Esophagus (tissue), 2 donors: ENCODE results near the gene TNFRSF8. TPM values are rescaled to one million over a fixed set of nuclear protein-coding genes. Genes with fewer than 3 reads are reported as not detected.

Source experiments
- H3K27ac ChIP-seq, 2 donors: one replicate each; pipeline ENCODE4 v1.5.1; 2013; ENCODE audit warnings: low read depth in 2 of 2, mild to moderate bottlenecking in 2 of 2, inconsistent platforms in 1 of 2, low read length in 1 of 2, moderate library complexity in 1 of 2
- H3K27me3 ChIP-seq, 2 donors: one replicate each; pipeline ENCODE4 v1.6.1; 2013; ENCODE audit warnings: low read length in 2 of 2, control low read depth in 1 of 2, mild to moderate bottlenecking in 1 of 2; ENCODE audit not compliant: insufficient read depth in 2 of 2, control insufficient read depth in 1 of 2
- H3K36me3 ChIP-seq, 2 donors: one replicate each; pipeline ENCODE4 v1.6.1; 2013; ENCODE audit warnings: low read length in 1 of 2; ENCODE audit not compliant: control insufficient read depth in 2 of 2, insufficient read depth in 2 of 2
- H3K4me1 ChIP-seq, 2 donors: one replicate each; pipeline ENCODE4 v1.6.1; 2013; ENCODE audit warnings: low read length in 1 of 2; ENCODE audit not compliant: control insufficient read depth in 2 of 2, insufficient read depth in 2 of 2
- H3K4me3 ChIP-seq, 2 donors: one replicate each; pipeline ENCODE4 v1.5.1; 2013; ENCODE audit warnings: low read length in 2 of 2, mild to moderate bottlenecking in 2 of 2, low read depth in 1 of 2, moderate library complexity in 1 of 2
- H3K9me3 ChIP-seq, 2 donors: one replicate each; pipeline ENCODE4 v1.6.1; 2013; ENCODE audit warnings: mild to moderate bottlenecking in 2 of 2, low read depth in 1 of 2, low read length in 1 of 2, moderate library complexity in 1 of 2; ENCODE audit not compliant: control insufficient read depth in 2 of 2, insufficient read depth in 1 of 2
- WGBS, 2 donors: extraction: QIAGEN DNeasy Blood & Tissue Kit; methylation state at CpG; one replicate each; pipeline ENCODE4 v1.1.7; 2013; 5-methylcytosine and 5-hydroxymethylcytosine counted together
- polyA plus RNA-seq, 2 donors: library from polyadenylated mRNA; stranded (reverse); fragments of 200-250 nt; gene quantifications; one replicate each; pipeline ENCODE4 v1.2.3, GENCODE V29; 2013
- donor health status: healthy with polysubstance abuse.
- donor health status: Bipolar disorder and iron deficiency.

The TNFRSF8 gene
- polyA plus RNA-seq, 2 donors, result 0.14 TPM

DNA sequence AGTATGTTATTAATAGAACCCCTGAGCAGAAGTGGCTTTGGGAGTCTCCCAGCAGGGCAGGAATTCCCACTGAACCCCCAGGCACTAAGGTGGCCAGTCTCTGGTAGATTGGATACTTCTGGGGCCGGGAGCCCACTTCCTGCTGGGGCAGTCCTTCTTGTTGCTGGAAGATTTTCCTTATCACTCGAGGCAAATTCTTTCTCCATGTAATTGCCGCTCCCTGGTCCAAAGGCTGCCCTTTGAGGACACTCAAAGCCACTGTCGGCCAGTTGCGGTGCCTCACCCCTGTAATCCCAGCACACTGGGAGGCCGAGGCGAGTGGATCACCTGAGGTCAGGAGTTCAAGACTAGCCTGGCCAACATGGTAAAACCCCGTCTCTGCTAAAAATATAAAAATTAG, 81.1 kb downstream of the TNFRSF8 start:
- whole genome bisulfite sequencing, 2 donors, result 74 to 78% methylated on average over 8 of the region's 8 CpGs
- Histone ChIP-seq H3K4me1 (peaks cover 2 to 13% of the 10 kb centered on the region in 2 donors), H3K4me3 (no peak overlapping the region), H3K27ac (no peak overlapping the region), H3K27me3 (no peaks in the 10 kb centered on the region), H3K36me3 (no peaks in the 10 kb centered on the region), H3K9me3 (no peaks in the 10 kb centered on the region)

DNA sequence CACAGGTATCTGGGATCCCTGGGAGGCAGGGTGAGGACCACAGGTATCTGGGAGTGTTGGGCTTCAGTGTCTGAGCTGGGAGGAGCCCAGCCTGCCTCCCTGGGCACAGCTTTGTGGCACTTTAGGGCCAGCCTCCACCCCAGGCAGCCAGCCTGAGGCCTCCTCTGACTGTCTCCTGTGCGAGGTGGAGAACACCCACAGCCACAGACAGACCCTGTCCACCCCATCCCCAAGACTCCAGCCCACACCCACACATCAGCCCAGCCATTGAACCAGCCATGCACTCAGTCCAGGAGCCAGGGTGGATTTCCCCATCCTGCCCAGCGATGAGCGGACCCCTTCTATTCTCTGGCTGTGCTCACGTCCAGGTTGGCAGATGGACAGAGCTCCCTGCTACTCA, 81.9 kb downstream of the TNFRSF8 start:
- peaks cover 2 to 13% of the 10 kb centered on the region in 2 donors for H3K4me1 ChIP-seq
- WGBS, 2 donors, result 95 to 98% methylated on average over 4 of the region's 4 CpGs
- no peak overlapping the region for H3K27ac ChIP-seq

DNA sequence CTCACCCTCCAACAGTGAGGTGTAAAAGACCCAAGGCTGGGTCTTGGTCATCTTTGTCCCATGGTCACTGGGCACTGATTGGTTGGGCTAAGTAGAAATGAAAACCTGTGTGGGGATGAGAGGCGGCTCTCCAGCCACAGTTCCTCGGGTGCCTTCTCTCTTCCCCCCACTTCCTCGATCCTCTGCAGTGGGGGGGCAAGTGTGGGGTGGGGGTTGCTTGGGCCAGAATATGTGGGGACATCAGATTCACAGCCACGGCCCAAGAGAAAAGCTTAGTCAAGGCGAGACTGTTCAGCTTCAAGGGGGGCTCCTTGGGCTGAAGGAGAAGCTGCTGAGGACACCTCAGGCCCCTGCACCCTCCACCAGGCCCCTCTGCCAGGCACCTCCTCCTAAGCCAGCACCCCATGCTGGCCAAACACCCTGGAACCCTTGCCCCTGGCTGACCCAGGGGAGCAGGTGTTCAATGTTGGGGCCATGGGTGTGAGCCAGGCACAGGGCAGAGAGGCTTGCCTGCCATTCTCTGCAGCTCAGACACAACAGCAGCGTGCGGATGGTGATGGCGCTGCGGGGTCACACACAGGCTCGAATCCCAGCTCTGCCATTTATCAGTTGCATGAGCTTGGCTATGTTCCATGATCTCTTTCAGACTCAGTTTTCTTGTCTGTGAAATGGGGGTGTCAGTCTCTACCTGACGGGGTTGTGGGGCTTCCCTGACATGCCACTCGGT, 82.7 kb downstream of the TNFRSF8 start:
- Histone ChIP-seq H3K4me3 (no peak overlapping the region), H3K27ac (no peak overlapping the region), H3K27me3 (no peaks in the 10 kb centered on the region), H3K4me1 (peaks cover 2 to 13% of the 10 kb centered on the region in 2 donors), H3K36me3 (no peaks in the 10 kb centered on the region), H3K9me3 (peaks cover 0 to 4% of the 10 kb centered on the region in 2 donors)
- WGBS, 2 donors, result 88 to 92% methylated on average over 12 of the region's 12 CpGs

More for the DNA sequence above, 81.9 kb downstream of the TNFRSF8 start:
- no peak overlapping the region for H3K4me3 ChIP-seq
- H3K36me3 ChIP-seq, result no peaks in the 10 kb centered on the region
- H3K27me3 ChIP-seq, result no peaks in the 10 kb centered on the region
- peaks cover 0 to 4% of the 10 kb centered on the region in 2 donors for H3K9me3 ChIP-seq

DNA sequence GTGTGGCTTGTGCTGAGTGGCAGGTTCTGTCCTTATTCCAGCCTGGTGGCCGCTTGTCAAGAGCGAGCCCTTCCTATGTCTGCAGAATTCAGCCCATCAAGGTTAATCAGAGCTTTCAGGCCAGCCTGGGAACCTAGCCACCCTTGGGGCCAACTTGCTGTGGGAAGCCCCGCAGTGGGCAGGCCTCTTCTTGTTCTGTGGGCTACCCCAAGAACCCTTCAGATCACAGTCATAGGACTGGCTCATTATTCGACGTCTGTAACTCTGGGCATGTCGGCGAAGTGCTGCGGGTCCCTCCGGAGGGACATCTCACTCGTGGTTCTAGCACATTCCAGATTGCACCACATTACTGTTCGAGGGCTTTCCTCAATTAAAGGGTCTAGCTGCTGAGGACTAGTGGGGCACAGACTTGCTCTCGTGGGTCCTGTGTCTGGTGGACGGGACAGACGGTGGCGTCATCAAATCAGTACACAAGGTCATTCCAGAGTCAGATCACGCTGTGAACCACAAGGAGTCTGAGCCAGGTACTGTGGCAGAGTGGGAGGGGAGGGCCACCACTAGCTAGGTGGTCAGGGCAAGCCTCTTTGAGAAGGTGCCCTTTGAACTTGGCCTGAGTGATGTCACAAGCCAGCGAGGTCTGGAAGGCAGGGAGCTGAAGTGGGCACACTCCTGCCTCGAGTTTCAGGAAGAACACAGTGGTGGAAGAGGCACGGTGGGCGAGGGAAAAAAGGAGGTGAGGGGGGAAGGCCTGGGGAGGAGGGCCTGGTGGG, 83.4 kb downstream of the TNFRSF8 start:
- Histone ChIP-seq H3K9me3 (peaks cover 0 to 4% of the 10 kb centered on the region in 2 donors), H3K4me1 (peaks cover 2 to 13% of the 10 kb centered on the region in 2 donors), H3K4me3 (no peak overlapping the region), H3K36me3 (no peaks in the 10 kb centered on the region), H3K27me3 (no peaks in the 10 kb centered on the region), H3K27ac (peak overlapping the region; percentile 25 to 38)
- 76 to 78% methylated on average over 20 of the region's 20 CpGs for WGBS, 2 donors

DNA sequence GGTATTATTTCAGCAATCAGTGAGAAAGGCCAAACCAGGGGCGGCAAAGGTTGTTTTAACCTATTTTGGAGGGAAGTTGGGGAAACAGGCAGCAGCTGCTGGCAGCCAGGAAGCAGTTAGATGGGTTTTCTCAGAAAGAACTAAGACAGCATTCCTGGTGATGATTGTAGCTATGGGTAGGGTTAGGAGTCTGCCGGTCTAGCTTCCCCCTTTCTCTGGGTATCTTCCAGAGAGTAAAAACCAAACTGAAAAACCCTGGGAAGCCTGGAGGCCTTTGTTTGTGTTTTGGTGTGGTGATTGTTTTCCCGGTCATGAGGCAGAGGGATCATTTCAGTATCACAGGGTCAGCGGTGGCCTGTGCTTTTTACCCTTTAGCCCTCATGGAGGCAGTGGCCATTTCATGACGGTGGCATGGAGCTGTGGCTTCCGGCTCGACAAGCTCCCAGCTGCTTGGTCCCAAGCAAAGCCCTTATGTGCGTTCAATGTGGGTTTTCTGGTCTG, 84.1 kb downstream of the TNFRSF8 start:
- no peaks in the 10 kb centered on the region for H3K36me3 ChIP-seq
- peaks cover 0 to 4% of the 10 kb centered on the region in 2 donors for H3K9me3 ChIP-seq
- H3K4me1 ChIP-seq, result peaks cover 2 to 13% of the 10 kb centered on the region in 2 donors
- peak overlapping the region in 1 of 2 donors; percentile 33 for H3K27ac ChIP-seq
- H3K4me3 ChIP-seq, result no peak overlapping the region
- WGBS, 2 donors, result 72 to 77% methylated on average over 8 of the region's 8 CpGs
- H3K27me3 ChIP-seq, result no peaks in the 10 kb centered on the region

DNA sequence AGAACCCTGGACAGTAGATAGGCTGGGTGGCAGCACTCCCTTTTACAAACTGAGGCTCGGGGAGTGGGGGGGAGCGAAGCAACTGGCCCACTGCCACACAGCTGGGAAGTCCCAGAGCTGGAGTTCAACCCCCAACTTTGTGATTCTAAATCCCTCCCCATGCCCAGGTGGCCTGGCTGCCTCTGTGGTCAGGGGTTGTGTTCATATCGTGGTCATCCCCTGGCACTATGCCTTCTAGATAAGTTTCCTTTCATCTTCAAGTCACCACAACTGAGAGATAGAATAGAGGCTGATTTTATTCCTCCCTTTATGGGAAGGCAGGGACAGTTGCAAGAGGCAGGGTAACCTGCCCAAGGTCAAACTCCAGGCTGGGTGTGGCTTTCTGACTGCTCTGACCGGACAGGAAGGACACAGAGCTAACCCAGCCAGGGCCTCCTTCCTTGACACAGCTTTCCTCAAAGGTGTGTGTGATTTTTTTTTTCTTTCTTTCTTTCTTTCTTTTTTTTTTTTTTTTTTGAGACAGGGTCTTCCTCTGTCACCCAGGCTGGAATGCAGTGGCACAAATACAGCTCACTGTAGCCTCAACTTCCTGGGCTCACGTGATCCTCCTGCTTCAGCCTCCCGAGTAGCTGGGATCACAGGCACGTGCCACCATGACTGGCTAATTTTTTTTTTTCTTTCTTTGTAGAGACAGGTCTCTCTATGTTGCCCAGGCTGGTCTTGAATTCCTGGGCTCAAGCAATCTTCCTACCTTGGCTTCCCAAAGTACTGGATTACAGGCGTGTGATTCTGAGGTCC, 85.3 kb downstream of the TNFRSF8 start:
- peaks cover 2 to 10% of the 10 kb centered on the region in 2 donors for H3K4me1 ChIP-seq
- H3K27ac ChIP-seq, result peak overlapping the region in 1 of 2 donors; percentile 38
- H3K27me3 ChIP-seq, result no peaks in the 10 kb centered on the region
- H3K36me3 ChIP-seq, result no peaks in the 10 kb centered on the region
- H3K4me3 ChIP-seq, result no peak overlapping the region
- peaks cover 0 to 4% of the 10 kb centered on the region in 2 donors for H3K9me3 ChIP-seq
- 68 to 71% methylated on average over 8 of the region's 8 CpGs for WGBS, 2 donors

DNA sequence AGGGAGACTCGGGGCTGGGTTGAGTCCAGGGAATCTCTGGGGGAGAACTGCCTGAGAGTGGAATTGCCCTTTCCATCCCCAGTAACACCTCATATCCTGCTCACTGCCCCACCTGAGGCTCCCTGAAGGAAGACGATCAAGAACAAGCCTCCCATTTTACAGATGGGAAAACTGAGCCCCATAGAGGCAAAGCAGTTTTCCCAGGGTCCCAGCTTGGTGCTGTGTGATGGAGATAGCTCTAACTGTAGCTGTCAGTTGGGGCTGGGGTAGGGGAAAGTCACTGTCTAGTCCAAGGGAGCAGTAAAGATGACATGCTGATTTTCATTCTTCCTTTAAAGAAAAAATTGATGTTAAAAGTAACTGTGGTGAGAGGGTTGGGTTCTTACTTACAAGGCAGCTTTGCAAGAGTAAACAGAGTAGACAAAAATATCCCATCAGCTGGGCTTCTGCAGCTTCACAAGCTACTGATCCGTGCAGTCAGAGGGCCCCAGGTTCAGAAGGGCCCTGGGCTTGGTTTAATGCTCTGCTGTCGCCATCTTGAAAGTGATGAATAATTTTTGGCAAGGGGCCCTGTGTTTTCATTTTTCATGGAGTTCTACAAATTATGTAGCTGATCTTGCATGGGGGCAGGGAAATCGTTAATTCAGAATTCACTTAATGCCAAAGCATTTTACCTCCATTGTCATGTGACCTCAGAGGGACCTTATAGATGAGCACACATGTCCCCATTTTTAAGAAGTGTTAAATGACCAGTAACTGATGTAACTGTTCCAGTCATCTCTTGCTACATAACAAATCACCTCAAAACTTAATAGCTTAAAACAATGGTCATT, 86.1 kb downstream of the TNFRSF8 start:
- WGBS, 2 donors, result 61 to 64% methylated on average over 5 of the region's 5 CpGs
- Histone ChIP-seq H3K27ac (peak overlapping the region in 1 of 2 donors; percentile 38), H3K4me3 (no peak overlapping the region), H3K4me1 (peaks cover 2% of the 10 kb centered on the region in 2 donors), H3K36me3 (no peaks in the 10 kb centered on the region), H3K9me3 (peaks cover 0 to 4% of the 10 kb centered on the region in 2 donors), H3K27me3 (no peaks in the 10 kb centered on the region)

DNA sequence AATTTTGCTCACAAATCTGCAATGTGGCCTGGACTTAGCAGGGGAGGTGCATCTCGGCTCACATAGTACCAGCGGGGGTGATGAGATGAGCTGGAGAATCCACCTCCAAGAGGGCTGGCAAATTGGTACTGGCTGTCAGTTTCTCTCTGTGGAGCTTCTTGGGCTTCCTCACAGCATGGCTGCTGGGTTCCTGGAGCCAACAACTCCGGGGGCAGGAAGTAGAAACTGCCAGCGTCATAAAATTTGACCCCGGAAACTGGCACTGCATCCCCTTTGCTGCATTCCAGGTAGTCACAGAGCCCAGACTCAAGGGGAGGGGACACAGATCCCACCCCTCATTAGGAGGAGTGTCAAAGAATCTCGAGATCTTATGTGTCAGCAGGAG, 86.7 kb downstream of the TNFRSF8 start:
- Histone ChIP-seq H3K9me3 (peaks cover 0 to 4% of the 10 kb centered on the region in 2 donors), H3K27me3 (no peaks in the 10 kb centered on the region), H3K27ac (peak overlapping the region; percentile 47 to 69), H3K4me3 (no peak overlapping the region), H3K4me1 (peaks cover 2% of the 10 kb centered on the region in 2 donors), H3K36me3 (no peaks in the 10 kb centered on the region)
- WGBS, 2 donors, result 90% methylated on average over 6 of the region's 6 CpGs
